ENCODE measurements around the gene ITGB5.

- TF ChIP-seq, protein P1, sequence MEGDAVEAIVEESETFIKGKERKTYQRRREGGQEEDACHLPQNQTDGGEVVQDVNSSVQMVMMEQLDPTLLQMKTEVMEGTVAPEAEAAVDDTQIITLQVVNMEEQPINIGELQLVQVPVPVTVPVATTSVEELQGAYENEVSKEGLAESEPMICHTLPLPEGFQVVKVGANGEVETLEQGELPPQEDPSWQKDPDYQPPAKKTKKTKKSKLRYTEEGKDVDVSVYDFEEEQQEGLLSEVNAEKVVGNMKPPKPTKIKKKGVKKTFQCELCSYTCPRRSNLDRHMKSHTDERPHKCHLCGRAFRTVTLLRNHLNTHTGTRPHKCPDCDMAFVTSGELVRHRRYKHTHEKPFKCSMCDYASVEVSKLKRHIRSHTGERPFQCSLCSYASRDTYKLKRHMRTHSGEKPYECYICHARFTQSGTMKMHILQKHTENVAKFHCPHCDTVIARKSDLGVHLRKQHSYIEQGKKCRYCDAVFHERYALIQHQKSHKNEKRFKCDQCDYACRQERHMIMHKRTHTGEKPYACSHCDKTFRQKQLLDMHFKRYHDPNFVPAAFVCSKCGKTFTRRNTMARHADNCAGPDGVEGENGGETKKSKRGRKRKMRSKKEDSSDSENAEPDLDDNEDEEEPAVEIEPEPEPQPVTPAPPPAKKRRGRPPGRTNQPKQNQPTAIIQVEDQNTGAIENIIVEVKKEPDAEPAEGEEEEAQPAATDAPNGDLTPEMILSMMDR (IDR thresholded peaks at IDR 0.05; ENCODE audit: low read depth, low read length): no peak
- TF ChIP-seq EZH2phosphoT487 (IDR thresholded peaks at IDR 0.05; ENCODE audit: low read depth): no peak
Observed at GRCh38 chr3:124764746-124765145, 122.4 kb downstream of the ITGB5 start.
